ENCODE measurements around the gene HMCN2.
A peak's percentile ranks its signal among the peaks of the same experiment; 100 is the strongest.

HMCN2 gene

GRCh38 chr9:130347931-130348330 lies 82.4 kb downstream of the HMCN2 start:
- no peak for DNase-seq

GRCh38 chr9:130348341-130348740 lies 82.8 kb downstream of the HMCN2 start:
- DNase-seq, result no peak

GRCh38 chr9:130348881-130349280 lies 83.3 kb downstream of the HMCN2 start:
- no peak for DNase-seq

GRCh38 chr9:130349398-130349797 lies 83.8 kb downstream of the HMCN2 start:
- DNase-seq, result no peak

- no peak for DNase-seq
These were observed 85.8 kb downstream of the HMCN2 start for GRCh38 chr9:130351343-130351742.

GRCh38 chr9:130352081-130352480 lies 86.5 kb downstream of the HMCN2 start:
- DNase-seq, result no peak

- DNase-seq, result no peak
These were observed 87.2 kb downstream of the HMCN2 start for GRCh38 chr9:130352586-130353285.

GRCh38 chr9:130354378-130354777 lies 88.8 kb downstream of the HMCN2 start:
- DNase-seq, result no peak

- no peak for DNase-seq
These were observed 89.2 kb downstream of the HMCN2 start for GRCh38 chr9:130354806-130355205.

- no peak for DNase-seq
These were observed 90.5 kb downstream of the HMCN2 start for GRCh38 chr9:130356033-130356432.

GRCh38 chr9:130356877-130357584 lies 91.5 kb downstream of the HMCN2 start:
- no peak for DNase-seq

- no peak for DNase-seq
These were observed 93.4 kb downstream of the HMCN2 start for GRCh38 chr9:130358928-130359327.

- no peak for DNase-seq
These were observed 94.3 kb downstream of the HMCN2 start for GRCh38 chr9:130359819-130360218.

- DNase-seq, result no peak
These were observed 95.1 kb downstream of the HMCN2 start for GRCh38 chr9:130360672-130361071.

- DNase-seq, result no peak
These were observed 96.4 kb downstream of the HMCN2 start for GRCh38 chr9:130361873-130362362.

GRCh38 chr9:130362691-130363090 lies 97.1 kb downstream of the HMCN2 start:
- no peak for DNase-seq

GRCh38 chr9:130363755-130364404 lies 98.3 kb downstream of the HMCN2 start:
- no peak for DNase-seq

- no peak for DNase-seq
These were observed 99.2 kb downstream of the HMCN2 start for GRCh38 chr9:130364619-130365322.

- no peak for DNase-seq
These were observed 99.8 kb downstream of the HMCN2 start for GRCh38 chr9:130365323-130365721.

GRCh38 chr9:130366072-130366471 lies 100.5 kb downstream of the HMCN2 start:
- no peak for DNase-seq

- DNase-seq, result no peak
These were observed 101.5 kb downstream of the HMCN2 start for GRCh38 chr9:130366888-130367550.

- DNase-seq, result peak; percentile 50
These were observed 103.1 kb downstream of the HMCN2 start for GRCh38 chr9:130368631-130369103.

GRCh38 chr9:130370226-130370625 lies 104.7 kb downstream of the HMCN2 start:
- DNase-seq, result no peak
